Liver (tissue), 9 donors: Measurements from ENCODE around the gene NRN1. TPM values are rescaled to one million over a fixed set of nuclear protein-coding genes. Genes with fewer than 3 reads are reported as not detected.

ENCODE experiments used
- DNase-seq: peaks from one replicate; pipeline ENCODE4 v3.0.0-alpha.2; 2017; ENCODE audit warnings: low spot score
- H3K27ac ChIP-seq, 2 donors: one replicate each; pipeline ENCODE4 v1.7.0; 2013; ENCODE audit warnings: inconsistent platforms in 2 of 2, low read length in 2 of 2, control low read depth in 1 of 2, low read depth in 1 of 2, mild to moderate bottlenecking in 1 of 2
- H3K27me3 ChIP-seq, 4 donors: one replicate each; pipeline versions ENCODE4 v1.6.1 to v1.7.0; 2013; ENCODE audit warnings: low read length in 3 of 4, inconsistent platforms in 1 of 4, mild to moderate bottlenecking in 1 of 4, moderate library complexity in 1 of 4; ENCODE audit not compliant: control insufficient read depth in 4 of 4, insufficient read depth in 4 of 4
- H3K36me3 ChIP-seq, 4 donors: one replicate each; pipeline versions ENCODE4 v1.6.1 to v1.7.0; 2013; ENCODE audit warnings: low read length in 3 of 4, mild to moderate bottlenecking in 3 of 4, low read depth in 1 of 4, moderate library complexity in 1 of 4; ENCODE audit not compliant: control insufficient read depth in 4 of 4, insufficient read depth in 3 of 4
- H3K4me1 ChIP-seq, 4 donors: one replicate each; pipeline versions ENCODE4 v1.6.1 to v1.7.0; 2013; ENCODE audit warnings: low read length in 3 of 4, mild to moderate bottlenecking in 3 of 4, moderate library complexity in 1 of 4; ENCODE audit not compliant: control insufficient read depth in 4 of 4, insufficient read depth in 4 of 4
- H3K4me3 ChIP-seq, 3 donors: one replicate each; pipeline versions ENCODE4 v1.6.1 to v1.7.0; 2013; ENCODE audit warnings: low read length in 3 of 3, control low read depth in 1 of 3, low read depth in 1 of 3, mild to moderate bottlenecking in 1 of 3
- H3K9ac ChIP-seq, 2 donors: one replicate each; pipeline ENCODE4 v1.7.0; 2013; ENCODE audit warnings: low read length in 2 of 2, mild to moderate bottlenecking in 2 of 2, moderate library complexity in 2 of 2, control low read depth in 1 of 2, low read depth in 1 of 2
- H3K9me3 ChIP-seq, 4 donors: one replicate each; pipeline versions ENCODE4 v1.6.1 to v1.7.0; 2013; ENCODE audit warnings: low read length in 3 of 4; ENCODE audit not compliant: control insufficient read depth in 4 of 4
- CTCF ChIP-seq: fragments of 150-350 bp; IDR thresholded peaks from 2 replicates; pipeline ENCODE4 v1.5.1; 2017; ENCODE audit warnings: improper control_type of control experiment, low read depth, low read length; ENCODE audit not compliant: missing input control
- FOXA1 ChIP-seq: IDR thresholded peaks from 2 replicates; pipeline ENCODE4 v1.6.1; 2016; ENCODE audit warnings: antibody characterized with exemption
- GABPA ChIP-seq, 2 donors: IDR thresholded peaks in 1 of 2; conservative IDR thresholded peaks in 1 of 2; 2 replicates each; pipeline ENCODE4 v1.6.1; 2016; ENCODE audit warnings: antibody characterized with exemption in 2 of 2, mild to moderate bottlenecking in 1 of 2, moderate library complexity in 1 of 2
- HNF4A ChIP-seq, 2 donors: conservative IDR thresholded peaks; 2 replicates each; pipeline ENCODE4 v1.6.1; 2016; ENCODE audit warnings: antibody characterized with exemption in 2 of 2, mild to moderate bottlenecking in 2 of 2
- JUND ChIP-seq, 2 donors: IDR thresholded peaks; 2 replicates each; pipeline ENCODE4 v1.6.1; 2016; ENCODE audit warnings: antibody characterized with exemption in 2 of 2
- MAX ChIP-seq: IDR thresholded peaks from 2 replicates; pipeline ENCODE4 v1.6.1; 2016; ENCODE audit warnings: antibody characterized with exemption
- NR2F2 ChIP-seq: IDR thresholded peaks from 2 replicates; pipeline ENCODE4 v1.6.1; 2016; ENCODE audit warnings: antibody characterized with exemption
- RAD21 ChIP-seq, 2 donors: IDR thresholded peaks; 2 replicates each; pipeline ENCODE4 v1.6.1; 2016; ENCODE audit warnings: antibody characterized with exemption in 2 of 2, mild to moderate bottlenecking in 2 of 2
- RXRA ChIP-seq, 2 donors: IDR thresholded peaks; 2 replicates each; pipeline ENCODE4 v1.6.1; 2017 to 2018; ENCODE audit warnings: antibody characterized with exemption in 2 of 2, mild to moderate bottlenecking in 1 of 2
- TAF1 ChIP-seq: conservative IDR thresholded peaks from 2 replicates; pipeline ENCODE4 v1.6.1; 2016; ENCODE audit warnings: antibody characterized with exemption, mild to moderate bottlenecking
- ZBTB33 ChIP-seq: IDR thresholded peaks from 2 replicates; pipeline ENCODE4 v1.6.1; 2016; ENCODE audit warnings: antibody characterized with exemption
- WGBS: extraction: QIAGEN DNeasy Blood & Tissue Kit; methylation state at CpG from one replicate; pipeline ENCODE4 v1.1.7; 2013; 5-methylcytosine and 5-hydroxymethylcytosine counted together
- polyA plus RNA-seq, 2 donors: library from polyadenylated mRNA; stranded (reverse) in 1 of 2; unstranded in 1 of 2; fragments of 200-250 nt in 1 of 2; fragments of >200 nt in 1 of 2; fragmentation: Nextera tagmentation in 1 of 2; extraction: Ambion mirVana in 1 of 2; gene quantifications; one replicate each; pipeline versions ENCODE4 v1.2.1 to v1.2.3, GENCODE V29; 2013 to 2015
- total RNA-seq, 2 donors: library from RNA; depleted of rRNA; stranded (reverse); fragments of >200 nt; gene quantifications; one replicate each; pipeline ENCODE4 v1.2.3, GENCODE V29; 2014
- TF ChIP-seq, protein P1 (sequence below): IDR thresholded peaks from 2 replicates; pipeline ENCODE4 v1.6.1; 2016; ENCODE audit warnings: antibody characterized with exemption, mild to moderate bottlenecking
- donor health status: healthy.
- donor health status: healthy.
- donor health status: healthy.
- donor health status: healthy.
- donor health status: healthy.

The NRN1 gene
- total and polyA plus RNA-seq, 4 donors = 1.2 to 2.9 (median 1.6) TPM

GRCh38 chr6:6001443-6001842 is 5.3 kb downstream of the NRN1 start:
- Histone ChIP-seq H3K9ac (no peak overlapping the region), H3K4me3 (no peak overlapping the region), H3K9me3 (peaks cover 0 to 12% (median 4%) of the 10 kb centered on the region in 4 donors), H3K27ac (no peak overlapping the region), H3K27me3 (peaks cover 0 to 42% (median 27%) of the 10 kb centered on the region in 4 donors), H3K4me1 (peaks cover 10 to 36% (median 23%) of the 10 kb centered on the region in 4 donors), H3K36me3 (no peaks in the 10 kb centered on the region)
- WGBS = 20% methylated on average over 10 of the region's 10 CpGs
- no peak for TF ChIP-seq RAD21 (IDR thresholded peaks at IDR 0.05)
- no peak for TF ChIP-seq JUND (IDR thresholded peaks at IDR 0.05)
- no peak for TF ChIP-seq TAF1
- no peak for TF ChIP-seq RXRA (IDR thresholded peaks at IDR 0.05)
- no peak for TF ChIP-seq ZBTB33
- TF ChIP-seq CTCF = no peak
- no peak for TF ChIP-seq MAX
- no peak for TF ChIP-seq GABPA (IDR thresholded peaks at IDR 0.05 in 1 of 2, conservative IDR thresholded peaks at IDR 0.05 in 1 of 2)
- TF ChIP-seq HNF4A (conservative IDR thresholded peaks at IDR 0.05) = no peak
- DNase-seq = no peak

GRCh38 chr6:5999688-6000608 is 6.8 kb downstream of the NRN1 start:
- DNase-seq = no peak
- 17% methylated on average over 34 of the region's 34 CpGs for WGBS
- Histone ChIP-seq H3K9me3 (peaks cover 0 to 12% (median 4%) of the 10 kb centered on the region in 4 donors), H3K27ac (no peak overlapping the region), H3K36me3 (no peaks in the 10 kb centered on the region), H3K27me3 (peaks cover 0 to 37% (median 24%) of the 10 kb centered on the region in 4 donors), H3K4me3 (no peak overlapping the region), H3K4me1 (peaks cover 12 to 39% (median 24%) of the 10 kb centered on the region in 4 donors), H3K9ac (no peak overlapping the region)
- TF ChIP-seq, protein P1, sequence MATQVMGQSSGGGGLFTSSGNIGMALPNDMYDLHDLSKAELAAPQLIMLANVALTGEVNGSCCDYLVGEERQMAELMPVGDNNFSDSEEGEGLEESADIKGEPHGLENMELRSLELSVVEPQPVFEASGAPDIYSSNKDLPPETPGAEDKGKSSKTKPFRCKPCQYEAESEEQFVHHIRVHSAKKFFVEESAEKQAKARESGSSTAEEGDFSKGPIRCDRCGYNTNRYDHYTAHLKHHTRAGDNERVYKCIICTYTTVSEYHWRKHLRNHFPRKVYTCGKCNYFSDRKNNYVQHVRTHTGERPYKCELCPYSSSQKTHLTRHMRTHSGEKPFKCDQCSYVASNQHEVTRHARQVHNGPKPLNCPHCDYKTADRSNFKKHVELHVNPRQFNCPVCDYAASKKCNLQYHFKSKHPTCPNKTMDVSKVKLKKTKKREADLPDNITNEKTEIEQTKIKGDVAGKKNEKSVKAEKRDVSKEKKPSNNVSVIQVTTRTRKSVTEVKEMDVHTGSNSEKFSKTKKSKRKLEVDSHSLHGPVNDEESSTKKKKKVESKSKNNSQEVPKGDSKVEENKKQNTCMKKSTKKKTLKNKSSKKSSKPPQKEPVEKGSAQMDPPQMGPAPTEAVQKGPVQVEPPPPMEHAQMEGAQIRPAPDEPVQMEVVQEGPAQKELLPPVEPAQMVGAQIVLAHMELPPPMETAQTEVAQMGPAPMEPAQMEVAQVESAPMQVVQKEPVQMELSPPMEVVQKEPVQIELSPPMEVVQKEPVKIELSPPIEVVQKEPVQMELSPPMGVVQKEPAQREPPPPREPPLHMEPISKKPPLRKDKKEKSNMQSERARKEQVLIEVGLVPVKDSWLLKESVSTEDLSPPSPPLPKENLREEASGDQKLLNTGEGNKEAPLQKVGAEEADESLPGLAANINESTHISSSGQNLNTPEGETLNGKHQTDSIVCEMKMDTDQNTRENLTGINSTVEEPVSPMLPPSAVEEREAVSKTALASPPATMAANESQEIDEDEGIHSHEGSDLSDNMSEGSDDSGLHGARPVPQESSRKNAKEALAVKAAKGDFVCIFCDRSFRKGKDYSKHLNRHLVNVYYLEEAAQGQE = no peak
- TF ChIP-seq FOXA1 = no peak
- no peak for TF ChIP-seq RAD21 (IDR thresholded peaks at IDR 0.05)
- TF ChIP-seq TAF1 = no peak
- TF ChIP-seq NR2F2 = no peak
- TF ChIP-seq GABPA (IDR thresholded peaks at IDR 0.05 in 1 of 2, conservative IDR thresholded peaks at IDR 0.05 in 1 of 2) = no peak
